ENCODE results near the gene RGR. TPM values are rescaled to one million over a fixed set of nuclear protein-coding genes. Genes with fewer than 3 reads are reported as not detected.

The RGR gene
- total RNA-seq, result not detected

- ChIA-PET CTCF (interaction anchor here (0.9 kb wide), 1 partner anchor 12 kb away, joined by 3 read pairs; no protein-coding TSS in a partner anchor), POLR2A (no interaction called here)
These were observed at the start of gene RGR for GRCh38 chr10:84244651-84245270. Gene RGR, plus strand, starts transcription at chr10:84245053. Its CDS starts 38 bp downstream, at chr10:84245091.

DNA sequence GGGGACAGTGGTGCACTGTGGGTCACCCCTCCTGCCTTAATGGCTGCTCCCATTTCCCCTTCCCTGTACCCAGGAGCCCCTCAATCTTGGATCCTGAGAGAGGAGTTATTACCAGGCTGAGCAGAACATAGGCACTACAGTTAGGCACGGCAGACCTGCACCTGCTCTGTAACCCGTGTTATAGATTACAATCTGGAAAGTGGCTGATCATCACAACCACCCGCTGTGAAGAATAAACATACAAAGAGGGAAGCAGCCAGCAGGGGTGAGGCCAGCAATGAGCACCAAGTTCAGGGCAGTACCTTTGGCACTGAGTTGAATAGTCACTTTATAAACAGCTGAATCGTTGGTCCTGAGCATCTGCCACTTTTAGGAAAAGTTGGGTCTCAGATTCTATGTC is 48.8 kb upstream of the RGR start:
- ChIA-PET CTCF (interaction anchor here (1.2 to 2.7 kb wide), 2 partner anchors 10 to 47 kb away, joined by 3 to 7 read pairs; no protein-coding TSS in a partner anchor), POLR2A (no interaction called here)

DNA sequence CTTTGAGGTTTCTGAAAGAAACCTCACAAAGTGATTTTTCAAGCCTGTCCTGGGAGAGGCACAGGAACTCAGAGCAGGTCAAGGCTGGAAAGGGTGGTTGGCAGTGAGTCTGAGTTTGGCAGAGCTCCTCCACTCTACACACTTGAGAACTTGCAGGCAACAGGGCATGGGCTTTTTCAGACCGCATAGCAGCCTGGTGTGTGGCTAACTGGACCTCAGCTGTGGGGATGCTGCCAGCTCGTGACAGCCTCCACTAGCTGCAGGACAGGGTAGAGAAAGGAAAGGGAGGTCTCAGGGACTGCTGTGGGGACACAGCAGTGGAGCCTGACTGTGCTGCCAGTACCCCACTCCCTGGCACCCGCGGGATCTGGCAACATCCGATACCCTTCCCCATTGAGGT is 47.9 kb upstream of the RGR start:
- CTCF ChIA-PET, result interaction anchor here (1.2 to 2.7 kb wide), 2 partner anchors 9 to 48 kb away, joined by 3 to 7 read pairs; no protein-coding TSS in a partner anchor
- POLR2A ChIA-PET, result no interaction called here

DNA sequence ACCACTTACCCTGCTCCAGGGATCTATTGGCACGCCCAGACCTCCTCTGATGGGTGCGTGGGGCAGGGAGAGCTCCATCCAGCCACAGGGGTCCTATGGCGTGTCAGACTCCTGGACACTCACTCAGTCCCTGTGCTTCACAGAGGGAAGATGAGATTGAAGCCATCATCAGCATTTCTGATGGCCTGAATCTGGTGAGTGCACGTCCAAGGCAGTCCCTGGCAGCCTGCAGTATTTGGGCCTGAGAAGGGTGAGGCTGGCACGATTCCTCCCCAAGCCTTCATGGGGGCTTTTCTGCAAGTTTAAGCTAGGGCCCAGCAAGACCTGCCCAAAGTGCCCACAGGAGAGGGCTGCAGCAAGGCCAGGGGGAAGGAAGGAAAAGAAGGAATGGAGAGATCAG is 47.2 kb upstream of the RGR start:
- POLR2A ChIA-PET, result no interaction called here
- CTCF ChIA-PET, result interaction anchor here (2.7 kb wide), 1 partner anchor 8 kb away, joined by 7 read pairs; no protein-coding TSS in a partner anchor

- ChIA-PET CTCF (no interaction called here), POLR2A (no interaction called here)
These were observed 46.5 kb upstream of the RGR start for GRCh38 chr10:84198206-84198915.

GRCh38 chr10:84200537-84201243 is 44.2 kb upstream of the RGR start:
- ChIA-PET POLR2A (no interaction called here), CTCF (no interaction called here)

DNA sequence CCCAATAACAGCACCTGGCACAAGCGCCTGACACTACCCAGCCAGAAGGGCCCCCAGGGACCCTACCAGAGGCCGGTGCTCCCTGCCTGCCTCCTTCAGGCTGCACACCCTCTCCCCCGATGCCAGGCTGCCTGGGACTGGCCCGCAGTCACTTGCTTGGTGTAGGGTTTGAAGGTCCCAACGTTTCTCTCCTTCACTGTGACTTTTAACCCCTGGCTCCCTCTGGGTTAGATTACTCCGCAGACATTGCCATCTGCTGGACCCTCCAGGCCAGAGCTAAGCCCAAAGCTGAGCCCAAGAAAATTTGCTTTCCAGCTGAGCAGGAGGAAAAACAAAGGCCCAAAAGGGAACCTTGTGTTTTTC is 43.6 kb upstream of the RGR start:
- POLR2A ChIA-PET, result no interaction called here
- CTCF ChIA-PET, result no interaction called here

DNA sequence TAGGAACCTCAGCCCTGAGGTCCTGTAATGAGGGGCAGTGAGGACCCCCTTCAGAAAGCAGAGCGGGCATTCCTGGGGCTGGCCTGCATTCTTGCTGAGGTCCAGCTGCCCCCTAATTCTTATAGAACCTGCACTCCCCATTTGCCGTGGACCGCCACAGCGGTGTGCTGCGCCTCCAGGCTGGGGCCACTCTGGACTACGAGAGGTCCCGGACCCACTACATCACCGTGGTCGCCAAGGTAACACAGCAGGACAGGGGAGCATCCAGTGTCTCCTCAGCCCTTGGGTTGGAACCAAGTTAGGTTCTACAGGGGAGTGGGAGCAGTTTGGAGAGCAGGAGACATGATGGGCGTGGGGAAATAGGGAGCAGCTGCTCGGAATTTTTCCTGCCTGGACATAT is 43.2 kb upstream of the RGR start:
- ChIA-PET POLR2A (no interaction called here), CTCF (interaction anchor here (0.6 kb wide), 1 partner anchor 11 kb away, joined by 3 read pairs; no protein-coding TSS in a partner anchor)

DNA sequence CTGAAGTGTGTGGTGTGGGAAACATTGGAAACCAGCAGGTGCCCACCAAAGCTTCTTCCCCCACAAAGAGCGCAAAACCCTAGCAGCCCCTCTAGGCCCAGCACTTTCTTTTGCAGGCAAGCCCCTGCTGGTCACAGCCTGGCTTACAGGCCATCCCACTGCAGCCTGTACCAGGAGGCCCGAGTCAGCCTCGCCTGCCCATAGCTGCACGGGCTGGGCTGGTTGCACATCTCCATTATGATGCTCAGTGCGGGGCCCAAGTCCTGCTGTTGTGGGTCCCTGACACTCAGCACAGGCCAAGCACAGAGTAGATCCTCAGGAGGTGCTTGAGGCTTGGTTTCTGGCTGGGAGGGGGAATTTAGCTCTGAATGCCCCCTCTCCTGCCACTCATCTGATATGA is 42.5 kb upstream of the RGR start:
- POLR2A ChIA-PET, result no interaction called here
- CTCF ChIA-PET, result interaction anchor here (0.6 to 1.0 kb wide), 3 partner anchors 11 to 53 kb away, joined by 3 to 5 read pairs (median 3); no protein-coding TSS in a partner anchor

- CTCF ChIA-PET, result interaction anchor here (1.1 to 1.9 kb wide), 3 partner anchors 12 to 56 kb away, joined by 3 to 11 read pairs (median 6); no protein-coding TSS in a partner anchor
- POLR2A ChIA-PET, result interaction anchor here (1.2 kb wide), 1 partner anchor 56 kb away, joined by 3 read pairs; no protein-coding TSS in a partner anchor
These were observed 40.7 kb upstream of the RGR start for GRCh38 chr10:84204122-84204521.

GRCh38 chr10:84204610-84205009 is 40.2 kb upstream of the RGR start:
- POLR2A ChIA-PET, result interaction anchor here (1.2 kb wide), 1 partner anchor 57 kb away, joined by 3 read pairs; no protein-coding TSS in a partner anchor
- CTCF ChIA-PET, result interaction anchor here (1.0 to 1.9 kb wide), 4 partner anchors 10 to 56 kb away, joined by 3 to 11 read pairs (median 4); no protein-coding TSS in a partner anchor

DNA sequence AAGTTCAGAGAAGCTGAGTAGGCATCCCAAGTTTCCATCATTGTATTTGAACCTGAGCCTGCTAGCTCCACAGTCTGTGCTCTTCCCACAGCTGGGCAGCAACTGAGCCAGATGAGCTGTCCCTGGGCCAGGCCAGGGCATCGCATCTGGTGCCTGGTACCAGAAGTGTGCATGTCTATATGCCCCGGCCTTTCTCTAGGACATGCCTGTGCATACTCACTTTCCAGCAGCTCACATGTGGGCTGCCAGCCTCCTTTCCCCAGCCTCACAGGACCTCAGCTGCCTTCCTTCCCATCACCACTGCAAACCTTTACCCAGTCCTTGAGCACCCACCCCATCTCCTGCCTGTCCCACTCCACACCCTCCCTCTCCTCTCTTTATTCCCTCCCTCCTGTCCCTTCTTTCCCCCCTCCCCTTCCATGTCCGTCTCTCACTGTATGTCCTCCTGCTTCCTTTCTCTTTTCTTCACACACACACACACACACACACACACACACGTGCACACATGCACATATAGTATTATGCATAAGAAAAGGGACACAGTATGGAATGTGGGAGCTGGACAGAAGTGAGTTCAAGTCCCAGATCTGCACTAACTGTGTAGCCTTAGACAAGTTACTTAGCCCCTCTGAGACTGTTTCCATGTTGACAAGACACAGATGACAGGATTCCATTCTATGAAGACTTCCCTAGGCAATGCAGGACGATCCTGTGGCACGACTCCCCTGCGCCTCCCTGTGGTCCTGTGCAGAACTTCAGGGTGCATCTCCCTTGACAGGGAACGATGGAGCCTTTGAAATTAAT is 39.6 kb upstream of the RGR start:
- POLR2A ChIA-PET, result interaction anchor here (1.2 kb wide), 1 partner anchor 57 kb away, joined by 3 read pairs; no protein-coding TSS in a partner anchor
- CTCF ChIA-PET, result interaction anchor here (0.7 to 1.9 kb wide), 8 partner anchors 9 to 65 kb away, joined by 3 to 11 read pairs (median 3); no protein-coding TSS in a partner anchor

DNA sequence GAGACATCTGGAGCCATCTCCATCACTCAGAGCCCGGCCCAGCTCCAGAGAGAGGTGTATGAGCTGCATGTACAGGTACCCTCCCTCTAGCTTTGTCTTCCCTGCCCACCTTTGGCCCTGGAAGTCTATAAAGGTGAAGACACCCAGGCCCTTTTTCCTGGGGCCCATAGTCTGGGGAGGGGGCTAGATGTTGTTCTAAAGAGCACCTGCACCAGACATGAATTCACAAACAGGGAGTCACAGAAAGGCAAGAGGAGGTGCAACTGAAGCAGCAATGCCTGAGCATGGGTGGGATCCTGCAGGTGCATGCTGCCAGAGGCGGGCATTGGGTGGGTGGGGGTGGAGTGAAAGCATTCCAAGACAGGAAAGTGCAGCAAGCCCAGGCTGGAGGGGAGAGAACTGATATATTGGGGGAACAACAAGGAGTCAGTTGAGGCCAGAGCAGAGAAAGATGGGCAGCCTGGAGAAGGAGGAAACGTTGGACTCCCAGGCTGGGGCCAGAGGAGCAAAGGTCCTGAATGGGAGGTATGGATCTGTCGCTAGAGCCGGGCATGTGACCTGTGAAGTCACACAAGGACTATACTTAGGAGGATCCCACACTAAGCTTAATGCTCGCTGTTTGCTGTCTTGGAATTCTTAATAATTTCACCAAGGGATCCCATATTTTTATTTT is 38.9 kb upstream of the RGR start:
- ChIA-PET POLR2A (no interaction called here), CTCF (interaction anchor here (0.9 to 1.9 kb wide), 5 partner anchors 10 to 66 kb away, joined by 3 to 11 read pairs (median 6); no protein-coding TSS in a partner anchor)

DNA sequence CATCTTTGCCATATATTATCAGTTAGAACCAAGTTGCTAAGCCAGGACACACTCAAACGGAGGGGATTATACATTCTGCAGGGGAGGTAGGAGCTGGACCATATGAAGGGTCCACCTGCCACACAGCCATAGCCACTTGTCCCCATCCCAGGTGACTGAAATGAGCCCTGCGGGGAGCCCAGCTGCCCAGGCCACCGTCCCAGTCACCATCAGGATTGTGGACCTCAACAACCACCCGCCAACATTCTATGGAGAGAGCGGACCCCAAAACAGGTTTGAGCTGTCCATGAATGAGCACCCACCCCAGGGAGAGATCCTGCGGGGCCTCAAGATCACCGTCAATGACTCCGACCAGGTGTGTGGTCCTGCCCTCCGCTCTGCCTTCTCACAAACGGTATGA is 36.8 kb upstream of the RGR start:
- ChIA-PET POLR2A (no interaction called here), CTCF (interaction anchor here (1.7 kb wide), 1 partner anchor 60 kb away, joined by 5 read pairs; no protein-coding TSS in a partner anchor)

DNA sequence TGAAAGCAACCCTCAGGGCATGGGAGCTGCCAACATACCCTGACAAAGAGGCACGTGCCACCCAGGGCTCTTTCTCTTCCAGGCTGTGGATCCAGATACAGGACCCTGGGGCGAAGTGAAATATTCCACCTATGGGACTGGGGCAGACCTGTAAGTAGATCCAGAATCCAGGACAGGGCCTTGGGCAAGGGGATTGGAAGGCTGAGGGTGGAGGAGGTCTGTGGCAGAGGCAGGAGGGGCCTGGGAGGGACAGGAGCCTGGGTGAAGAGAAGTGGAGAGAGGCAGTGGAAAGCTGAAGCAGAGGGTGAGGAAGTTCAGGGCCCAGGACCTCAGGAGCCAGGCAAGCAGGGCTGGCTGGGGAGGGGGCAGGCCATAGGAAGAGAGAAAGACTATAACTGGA is 33.3 kb upstream of the RGR start:
- ChIA-PET POLR2A (no interaction called here), CTCF (interaction anchor here (0.6 to 1.3 kb wide), 3 partner anchors 8 to 64 kb away, joined by 3 read pairs; no protein-coding TSS in a partner anchor)

DNA sequence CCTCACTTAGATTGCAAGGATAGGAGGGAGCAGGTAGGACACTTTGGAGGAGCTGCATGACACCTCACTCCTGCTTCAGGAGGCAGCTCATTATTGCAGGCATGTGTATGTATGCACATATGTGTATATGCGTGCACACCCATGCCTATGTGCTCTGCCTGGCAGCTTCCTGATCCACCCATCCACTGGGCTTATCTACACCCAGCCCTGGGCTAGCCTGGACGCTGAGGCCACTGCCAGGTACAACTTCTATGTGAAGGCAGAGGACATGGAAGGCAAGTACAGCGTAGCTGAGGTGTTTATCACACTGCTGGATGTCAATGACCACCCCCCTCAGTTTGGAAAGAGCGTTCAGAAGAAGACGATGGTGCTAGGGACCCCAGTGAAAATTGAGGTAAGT is 32.8 kb upstream of the RGR start:
- POLR2A ChIA-PET, result interaction anchor here (0.7 kb wide), 1 partner anchor 63 kb away, joined by 3 read pairs; no protein-coding TSS in a partner anchor

GRCh38 chr10:84213076-84213475 is 31.8 kb upstream of the RGR start:
- ChIA-PET POLR2A (no interaction called here), CTCF (no interaction called here)

More for the DNA sequence above, 32.8 kb upstream of the RGR start:
- CTCF ChIA-PET, result interaction anchor here (0.6 to 1.3 kb wide), 3 partner anchors 9 to 64 kb away, joined by 3 read pairs; no protein-coding TSS in a partner anchor

DNA sequence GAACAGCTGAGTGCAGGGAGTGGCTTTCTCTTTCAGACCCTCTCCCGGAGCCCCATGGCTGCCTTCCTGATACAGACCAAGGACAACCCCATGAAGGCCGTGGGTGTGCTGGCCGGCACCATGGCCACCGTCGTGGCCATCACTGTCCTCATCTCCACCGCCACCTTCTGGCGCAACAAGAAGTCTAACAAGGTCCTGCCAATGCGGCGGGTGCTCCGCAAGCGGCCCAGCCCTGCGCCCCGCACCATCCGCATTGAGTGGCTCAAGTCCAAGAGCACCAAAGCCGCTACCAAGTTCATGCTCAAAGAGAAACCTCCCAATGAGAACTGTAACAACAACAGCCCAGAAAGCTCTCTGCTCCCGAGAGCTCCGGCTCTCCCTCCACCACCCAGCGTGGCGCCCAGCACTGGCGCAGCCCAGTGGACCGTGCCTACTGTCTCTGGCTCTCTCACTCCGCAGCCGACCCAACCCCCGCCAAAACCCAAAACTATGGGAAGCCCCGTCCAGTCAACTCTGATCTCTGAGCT is 30.7 kb upstream of the RGR start:
- ChIA-PET POLR2A (no interaction called here), CTCF (interaction anchor here (1.0 to 1.3 kb wide), 2 partner anchors 9 to 66 kb away, joined by 3 to 6 read pairs; no protein-coding TSS in a partner anchor)

Data from activated CD8-positive, alpha-beta memory T cell treated with anti-CD3 and anti-CD28 coated beads for 36 hours (primary cell).